Measurements from ENCODE around the gene FURIN.
A peak's percentile ranks its signal among the peaks of the same experiment; 100 is the strongest.
"Not testable (repeated sequence)": the region's sequence is repeated elsewhere in the genome, so short reads cannot be mapped to it uniquely, and the experiment has no call there.

FURIN gene

DNA sequence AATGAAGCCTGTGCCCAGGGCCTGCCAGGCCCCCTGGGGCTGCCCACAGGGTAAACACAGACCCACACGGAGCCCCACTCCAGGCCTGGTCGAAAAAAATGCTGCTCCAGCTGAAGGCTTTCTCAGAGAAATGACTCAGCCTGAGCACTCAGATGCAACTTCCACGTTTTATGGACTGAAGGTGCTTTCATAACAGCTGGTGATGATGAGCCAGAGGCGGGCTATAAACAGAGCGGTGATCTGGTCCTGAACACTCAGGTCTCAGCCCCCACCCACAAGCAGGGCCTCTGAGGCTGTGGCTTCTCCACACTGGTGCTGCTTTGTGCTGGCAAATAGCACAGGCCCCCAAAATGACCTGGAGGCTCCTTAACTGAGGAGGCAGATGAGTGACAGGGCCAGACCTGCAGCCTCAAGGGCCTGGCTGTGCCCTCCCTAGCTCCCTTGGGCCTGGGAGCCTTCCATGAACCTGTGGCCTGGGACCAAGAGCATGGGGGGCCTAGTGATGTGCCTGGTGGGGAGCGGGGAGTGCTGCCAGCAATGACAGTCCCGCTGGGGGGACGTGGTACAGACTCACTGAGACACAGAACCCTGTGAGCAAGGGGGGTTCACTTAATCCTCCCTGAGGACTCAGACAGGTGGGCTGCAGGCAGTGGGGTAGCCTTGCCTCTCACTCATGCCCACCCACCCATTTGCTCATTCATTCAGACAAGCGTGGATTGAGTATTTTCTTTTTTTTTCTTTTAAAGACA lies 23.0 kb upstream of the FURIN start:
- DNase-seq, result no peak

DNA sequence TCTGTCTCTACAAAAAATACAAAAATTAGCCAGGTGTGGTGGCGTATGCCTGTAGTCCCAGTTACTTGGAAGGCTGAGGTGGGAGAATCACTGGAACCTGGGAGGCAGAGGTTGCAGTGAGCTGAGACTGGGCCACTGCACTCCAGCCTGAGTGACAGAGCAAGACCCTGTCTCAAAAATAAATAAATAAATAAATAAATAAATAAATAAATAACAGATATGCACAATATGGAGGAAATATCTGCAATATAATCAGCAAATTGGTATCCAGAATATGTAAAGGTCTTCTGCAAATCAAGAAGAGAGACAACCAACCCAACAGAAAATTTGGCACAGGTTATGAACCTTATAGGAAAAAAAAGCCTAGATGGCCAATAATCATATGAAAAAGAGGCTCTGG lies 19.0 kb upstream of the FURIN start:
- not testable (repeated sequence) for DNase-seq

DNA sequence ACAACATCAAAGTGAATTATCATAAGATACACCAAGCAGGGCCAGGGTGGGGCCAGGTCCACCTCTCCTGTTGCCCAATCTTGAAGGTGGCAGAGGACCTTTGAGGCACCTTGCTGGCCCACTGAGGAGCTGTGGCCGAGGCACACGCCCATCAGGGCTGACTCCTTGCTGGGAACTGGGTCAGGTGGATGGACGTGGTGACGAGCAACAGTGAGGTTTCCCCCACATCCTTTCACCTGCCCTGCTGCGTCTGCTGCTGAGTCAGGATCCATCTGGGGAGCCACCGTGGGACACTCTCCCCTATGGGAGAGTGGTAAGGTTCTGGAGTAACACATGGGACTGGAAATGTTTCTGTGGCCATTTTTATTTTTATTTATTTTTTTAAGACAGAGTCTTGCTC lies 17.3 kb upstream of the FURIN start:
- no peak for DNase-seq

DNA sequence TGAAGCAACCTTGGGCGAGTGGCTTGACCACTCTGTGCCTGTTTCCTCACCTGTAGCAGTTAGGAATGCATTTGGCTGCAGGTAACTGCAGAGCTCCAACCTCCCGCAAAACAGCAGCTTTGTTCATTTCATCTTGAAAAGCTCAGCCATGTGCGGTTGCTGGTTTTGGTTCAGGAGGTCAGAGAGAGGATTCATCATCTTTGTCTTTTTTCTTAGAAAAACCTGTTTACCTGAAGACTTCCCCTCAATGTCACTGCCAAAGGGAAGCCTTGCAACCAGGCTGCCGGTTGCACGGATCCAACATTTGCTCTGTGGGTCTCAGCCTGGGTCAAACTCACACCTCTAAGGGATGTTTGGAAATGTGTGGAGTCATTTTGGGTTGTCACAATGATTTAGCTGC lies 16.4 kb upstream of the FURIN start:
- no peak for DNase-seq

DNA sequence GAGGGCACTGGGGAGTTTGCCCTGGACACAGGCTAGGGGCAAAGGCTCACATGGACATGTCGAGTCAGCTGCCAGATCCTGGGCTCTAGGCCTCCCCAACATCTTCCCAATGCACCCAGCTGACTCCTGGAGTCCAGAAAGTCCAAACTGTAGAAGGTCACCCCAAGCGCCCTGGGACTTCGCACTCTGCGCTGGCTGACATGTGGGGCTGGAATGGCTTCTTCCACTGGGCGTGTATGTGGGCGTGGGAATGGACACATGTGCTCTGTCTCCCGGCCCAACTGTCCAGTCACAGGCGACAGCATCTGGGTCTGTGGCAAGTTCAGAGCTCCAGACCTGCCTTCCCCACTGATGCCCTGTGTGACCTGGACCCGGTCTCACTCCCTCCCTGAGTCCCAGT lies 13.2 kb upstream of the FURIN start:
- no peak for DNase-seq

DNA sequence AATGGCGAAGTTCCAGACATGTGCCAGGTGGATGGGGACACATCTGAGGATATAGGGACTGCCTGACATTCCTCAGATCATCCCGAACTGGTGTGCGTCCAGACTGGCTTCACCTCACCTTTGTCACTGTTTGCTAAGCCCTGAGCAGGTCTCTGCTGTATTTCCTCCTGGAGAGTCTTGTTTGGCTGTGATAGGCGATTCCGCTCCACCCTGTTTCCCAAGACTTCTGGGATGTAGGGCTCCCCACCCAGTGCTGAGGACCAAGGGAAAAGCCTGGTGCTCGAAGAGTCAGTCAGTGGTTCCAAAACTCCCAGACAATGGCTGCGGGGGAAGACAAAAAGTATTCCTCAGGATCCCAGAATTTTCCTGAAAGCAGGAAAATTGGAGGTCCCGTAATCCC lies 11.1 kb upstream of the FURIN start:
- no peak for DNase-seq

DNA sequence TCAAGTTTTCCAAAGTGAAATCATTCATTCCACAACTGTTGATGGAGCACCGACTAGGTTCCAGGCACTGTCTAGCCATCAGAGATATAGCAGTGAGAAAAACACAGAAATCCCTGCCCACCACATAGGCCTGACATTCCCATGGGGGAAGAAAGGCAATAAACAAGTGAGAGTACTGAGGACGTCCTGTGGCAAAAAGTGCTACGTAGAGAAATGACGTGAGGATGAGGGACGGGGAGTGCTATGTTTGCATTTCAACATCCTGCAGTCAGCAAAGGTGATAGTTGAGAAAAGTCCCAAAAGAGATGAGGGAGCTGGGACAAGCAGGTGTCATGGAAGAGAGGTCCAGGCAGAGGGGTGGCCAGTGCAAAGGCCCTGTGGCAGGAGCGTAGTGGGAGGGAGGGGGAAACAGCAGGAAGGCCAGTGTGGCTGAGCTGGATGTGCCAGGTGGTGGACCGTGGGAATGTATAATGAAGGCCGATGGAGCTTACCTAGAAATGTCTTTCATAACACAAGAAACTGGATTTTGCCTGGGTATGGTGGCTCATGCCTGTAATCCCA lies 10.4 kb upstream of the FURIN start:
- no peak for DNase-seq

DNA sequence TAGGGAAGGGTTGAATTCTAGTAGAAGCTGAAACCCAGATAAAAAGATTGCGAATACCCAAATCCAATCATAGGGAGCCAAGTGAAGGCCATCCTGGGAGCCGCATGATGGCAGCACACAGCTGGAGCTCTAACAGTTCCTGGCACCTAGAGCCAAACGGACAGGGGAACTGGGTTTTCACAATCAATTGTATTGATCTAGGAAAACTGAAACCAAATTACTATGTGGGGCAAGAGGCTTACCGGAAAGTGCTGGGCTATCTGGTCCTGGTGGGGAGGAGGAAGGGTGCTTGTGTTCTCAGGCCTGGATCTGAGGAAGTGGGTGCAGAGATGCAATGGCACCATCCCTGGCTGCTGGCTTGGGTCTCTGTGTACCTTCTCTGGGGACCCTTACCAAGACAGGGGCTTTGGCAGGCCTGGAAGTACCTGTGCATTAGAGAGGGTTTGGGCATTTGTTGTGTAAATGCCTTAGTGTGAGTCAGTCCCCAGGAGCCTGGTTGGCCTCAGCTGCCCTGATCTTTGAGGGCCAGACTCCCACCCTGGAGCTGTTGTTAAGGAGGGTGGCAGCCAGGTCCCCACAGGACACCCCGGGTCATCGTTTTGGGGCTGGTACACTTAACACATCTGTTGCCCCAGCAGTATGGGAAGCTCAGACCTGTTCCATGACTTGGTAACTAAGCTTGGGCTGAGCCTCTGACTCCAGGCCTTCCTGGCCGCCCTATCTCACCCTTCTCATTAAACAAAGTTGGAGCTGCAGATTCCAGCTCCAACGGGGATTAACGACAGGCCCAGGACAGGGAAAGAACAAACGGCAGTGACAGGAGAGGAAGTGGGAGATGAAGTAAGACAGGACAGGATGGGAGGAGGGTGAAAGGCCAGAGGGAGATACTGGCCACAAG lies 8.9 kb upstream of the FURIN start:
- DNase-seq, result no peak

DNA sequence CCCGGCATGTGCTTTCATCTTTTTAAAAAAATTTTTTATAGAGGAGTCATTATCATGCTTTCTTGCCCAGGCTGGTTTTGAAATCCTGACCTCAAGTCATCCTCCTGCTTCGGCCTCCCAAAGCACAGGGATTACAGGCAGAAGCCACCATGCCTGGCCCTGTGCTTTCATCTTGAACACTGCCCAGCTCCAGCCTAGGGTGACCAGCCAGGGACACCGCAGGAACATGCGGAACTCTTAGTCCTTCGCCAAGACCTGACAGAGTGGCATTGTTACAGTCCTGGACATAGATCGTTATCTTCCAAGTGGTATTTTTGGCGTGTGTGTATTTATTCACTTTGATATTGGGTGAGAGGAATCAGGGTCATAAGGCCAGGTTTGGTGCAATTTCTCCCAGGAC lies 7.9 kb upstream of the FURIN start:
- DNase-seq, result no peak

DNA sequence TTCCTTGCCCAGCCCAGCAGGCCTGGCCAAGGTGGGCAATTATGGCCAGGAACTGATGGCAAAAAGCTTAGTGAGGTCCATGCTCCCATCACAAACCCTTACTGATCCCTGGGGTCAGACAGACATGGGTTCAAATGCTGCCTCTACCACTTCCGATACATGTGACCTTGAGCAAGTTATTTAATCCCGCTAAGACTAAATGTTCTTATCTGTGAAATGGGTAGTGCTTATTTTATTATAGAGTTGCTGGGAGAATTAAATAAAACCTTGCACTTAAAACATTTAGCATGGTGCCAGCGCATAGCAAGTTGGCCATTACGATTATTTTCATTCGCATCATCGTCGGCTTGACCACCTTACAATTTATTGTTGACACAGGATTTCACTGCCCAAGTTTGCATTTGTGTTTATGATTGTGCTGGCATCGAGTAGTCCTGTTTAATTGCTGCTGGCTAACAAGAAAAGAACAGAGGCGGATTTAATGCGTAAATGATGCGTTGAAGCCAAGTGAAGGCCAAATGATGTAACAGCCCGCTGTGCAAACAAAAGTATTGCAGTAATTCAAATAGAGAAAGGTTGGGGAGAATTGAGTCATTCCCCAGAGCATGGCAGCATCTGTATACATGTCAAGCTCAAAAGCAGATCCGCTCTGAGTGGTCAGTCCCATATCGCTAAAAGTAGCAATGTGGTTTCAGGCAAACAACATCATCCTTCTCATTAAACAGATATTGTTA lies 7.3 kb upstream of the FURIN start:
- DNase-seq, result peak; percentile 28

DNA sequence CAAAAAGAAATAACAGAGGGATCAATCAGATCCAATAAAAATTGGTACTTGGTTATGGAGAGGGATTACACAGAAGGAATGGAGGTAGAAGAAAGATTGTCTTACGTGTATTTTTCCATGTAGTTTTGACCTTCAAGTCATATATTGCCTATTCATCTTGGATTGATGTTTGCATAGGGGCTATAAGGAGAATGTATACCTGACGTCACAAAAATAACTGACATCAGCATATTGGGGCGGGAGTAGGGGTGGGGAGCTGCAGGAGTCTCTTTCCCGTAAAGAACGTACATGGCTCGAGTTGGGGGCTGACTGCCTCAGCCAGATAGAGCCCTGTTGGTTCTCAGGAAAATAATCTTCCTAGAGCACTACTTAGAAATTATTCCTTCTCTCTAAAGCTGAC lies 5.9 kb upstream of the FURIN start:
- no peak for DNase-seq

DNA sequence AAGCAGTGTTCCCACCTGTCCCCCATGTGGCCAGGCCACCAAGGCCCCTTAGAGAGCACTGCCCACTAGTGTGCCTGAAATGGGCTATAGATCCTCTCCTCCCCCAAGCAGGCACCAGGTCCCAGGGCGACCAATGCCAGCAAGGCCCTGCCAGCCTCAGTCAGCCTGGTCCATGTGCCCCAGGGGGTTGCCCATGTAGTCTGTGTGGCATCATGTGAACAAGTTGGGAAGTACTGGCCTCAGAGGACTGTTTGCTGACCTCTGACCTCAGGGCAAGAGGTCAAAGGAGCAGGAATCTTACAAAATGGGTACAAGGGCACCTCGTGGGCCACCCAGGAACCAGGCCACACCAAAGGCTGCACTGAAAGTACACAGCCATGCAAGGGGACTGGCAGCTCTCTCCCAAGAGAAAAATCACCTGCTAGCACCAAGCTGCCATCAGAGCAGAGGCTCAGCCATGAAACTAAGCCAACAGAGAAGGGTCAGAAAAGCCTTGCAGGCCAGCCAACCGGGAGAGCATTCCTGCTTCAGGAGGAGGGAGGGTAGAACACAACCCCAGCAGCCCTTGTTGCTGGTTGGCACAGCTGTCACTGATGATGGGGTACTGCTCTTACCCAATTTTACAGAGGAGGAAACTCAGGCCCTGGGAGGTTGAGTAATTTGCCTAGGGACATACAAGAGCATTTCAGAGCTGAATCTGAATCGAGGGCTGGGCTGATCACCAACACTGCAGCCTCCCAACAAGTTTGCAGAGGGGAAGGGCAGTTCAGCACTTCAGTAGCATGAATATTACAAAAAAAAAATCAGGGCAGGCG lies 5.2 kb upstream of the FURIN start:
- no peak for DNase-seq

DNA sequence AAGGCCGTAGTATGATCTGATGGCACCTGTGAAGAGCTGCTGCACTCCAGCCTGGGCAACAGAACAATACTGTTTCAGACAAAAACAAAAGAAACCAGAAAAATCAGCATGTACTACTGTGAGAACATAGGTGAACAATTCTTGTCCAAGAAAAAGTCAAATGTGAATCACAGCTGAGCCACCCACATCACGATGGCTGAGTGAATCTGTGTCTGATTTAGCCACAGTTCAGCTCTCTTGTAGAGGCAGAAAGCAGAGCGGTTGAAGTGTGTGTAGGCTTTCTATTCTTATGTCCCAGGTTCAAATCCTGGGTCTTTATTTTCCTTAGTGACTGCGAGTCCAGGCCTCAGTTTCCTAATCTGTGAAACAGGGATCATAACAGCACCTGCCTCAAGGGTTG lies 4.4 kb upstream of the FURIN start:
- no peak for DNase-seq

DNA sequence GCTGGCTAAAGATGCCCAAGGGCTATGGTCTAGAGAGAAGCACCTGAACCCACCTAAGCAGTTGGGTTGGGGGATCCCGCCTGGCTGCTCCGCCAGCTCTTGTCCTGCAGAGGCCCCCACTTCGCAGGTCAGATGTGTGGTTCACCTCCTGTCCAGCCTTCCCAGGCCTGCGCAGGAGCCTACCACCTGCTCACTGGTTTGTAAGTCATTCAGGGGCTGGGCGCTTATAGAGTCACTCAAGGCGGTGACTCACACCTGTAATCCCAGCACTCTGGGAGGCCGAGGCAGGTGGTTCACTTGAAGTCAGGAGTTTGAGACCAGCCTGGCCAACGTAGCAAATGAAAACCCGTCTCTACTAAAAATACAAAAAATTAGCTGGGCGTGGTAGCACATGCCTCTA lies 3.9 kb upstream of the FURIN start:
- no peak for DNase-seq

DNA sequence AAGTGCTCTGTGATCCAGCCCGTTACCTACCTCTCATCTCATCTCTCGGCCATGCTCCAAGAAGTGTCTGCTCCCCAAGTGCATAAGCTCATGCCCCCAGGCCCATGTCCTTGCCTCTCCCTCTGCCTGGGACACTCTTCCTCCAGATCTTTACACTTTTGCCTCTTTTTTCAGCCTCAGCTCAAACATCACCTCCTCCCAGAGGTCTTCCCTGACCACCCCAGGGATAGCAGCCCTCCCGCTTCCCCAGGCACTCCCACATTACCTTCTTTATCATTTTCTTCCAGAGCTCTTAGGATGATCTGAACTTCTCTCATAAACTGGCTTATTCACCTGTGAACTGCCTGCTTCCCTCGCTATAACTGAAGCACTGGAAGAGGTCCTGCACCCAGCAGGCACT lies 2.7 kb upstream of the FURIN start:
- DNase-seq, result no peak

DNA sequence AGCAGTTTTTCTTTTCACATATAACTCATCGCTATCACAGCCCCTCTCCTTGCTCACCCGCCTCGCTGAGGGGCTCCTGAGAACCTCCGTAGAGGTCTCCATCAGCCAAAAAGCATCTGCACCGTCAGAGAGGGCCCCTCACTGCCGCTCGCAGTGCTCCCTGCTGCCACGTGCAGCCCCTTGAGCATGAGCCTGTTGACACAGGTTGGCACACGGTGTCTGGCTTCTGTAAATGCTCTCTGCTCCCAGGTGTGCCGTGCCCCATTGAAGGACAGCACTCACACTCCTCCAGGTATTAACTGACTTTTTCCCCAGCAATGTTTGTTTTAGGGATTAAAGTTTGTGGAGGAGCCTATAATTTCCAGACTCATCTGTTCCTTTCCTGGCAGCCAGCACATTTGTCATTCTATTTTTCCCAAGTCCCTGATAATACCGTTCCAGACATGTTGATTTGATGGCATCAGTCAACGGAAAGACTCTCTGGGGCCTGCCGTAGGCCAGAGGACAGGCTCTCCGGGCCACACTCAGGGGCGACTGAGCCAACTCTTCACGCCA lies 2.1 kb upstream of the FURIN start:
- DNase-seq, result no peak

DNA sequence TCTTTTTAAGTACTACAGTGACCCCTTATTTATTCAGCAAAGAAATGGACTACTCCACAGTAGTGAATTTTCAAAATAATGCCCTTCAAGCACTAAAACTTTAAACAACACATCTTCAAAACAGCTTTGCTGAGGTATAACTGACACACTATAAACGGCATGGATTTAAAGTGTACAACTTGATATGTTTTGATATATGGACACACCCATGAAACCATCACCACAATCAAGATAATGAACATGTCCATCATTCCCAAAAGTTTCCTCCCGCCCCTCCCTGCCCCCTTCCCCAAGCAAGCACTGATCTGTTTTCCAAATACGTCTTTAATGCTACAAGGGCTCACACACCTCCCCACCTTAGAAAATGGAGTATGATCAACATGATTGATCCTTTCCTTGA lies 1.6 kb upstream of the FURIN start:
- no peak for DNase-seq

DNA sequence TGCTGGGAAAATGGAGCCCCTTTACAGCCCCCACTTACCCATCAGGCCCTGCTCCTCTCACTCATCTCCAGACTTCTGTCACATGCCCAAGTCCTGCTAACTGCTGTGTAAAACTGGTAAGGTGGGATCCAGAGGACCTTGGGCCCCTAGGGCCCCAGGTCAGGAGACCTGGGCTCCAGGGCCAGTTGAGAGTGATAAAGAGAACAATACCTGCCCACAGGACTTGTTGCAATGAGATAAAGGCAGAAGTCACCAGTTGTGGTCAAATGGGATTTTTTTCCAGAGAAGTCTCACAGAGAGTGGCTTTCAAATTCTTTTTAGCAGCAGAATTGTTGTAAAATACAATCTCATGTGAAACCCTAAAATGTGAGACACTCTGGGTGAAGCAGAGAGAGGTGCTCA lies 753 bp downstream of the FURIN start:
- DNase-seq, result no peak

DNA sequence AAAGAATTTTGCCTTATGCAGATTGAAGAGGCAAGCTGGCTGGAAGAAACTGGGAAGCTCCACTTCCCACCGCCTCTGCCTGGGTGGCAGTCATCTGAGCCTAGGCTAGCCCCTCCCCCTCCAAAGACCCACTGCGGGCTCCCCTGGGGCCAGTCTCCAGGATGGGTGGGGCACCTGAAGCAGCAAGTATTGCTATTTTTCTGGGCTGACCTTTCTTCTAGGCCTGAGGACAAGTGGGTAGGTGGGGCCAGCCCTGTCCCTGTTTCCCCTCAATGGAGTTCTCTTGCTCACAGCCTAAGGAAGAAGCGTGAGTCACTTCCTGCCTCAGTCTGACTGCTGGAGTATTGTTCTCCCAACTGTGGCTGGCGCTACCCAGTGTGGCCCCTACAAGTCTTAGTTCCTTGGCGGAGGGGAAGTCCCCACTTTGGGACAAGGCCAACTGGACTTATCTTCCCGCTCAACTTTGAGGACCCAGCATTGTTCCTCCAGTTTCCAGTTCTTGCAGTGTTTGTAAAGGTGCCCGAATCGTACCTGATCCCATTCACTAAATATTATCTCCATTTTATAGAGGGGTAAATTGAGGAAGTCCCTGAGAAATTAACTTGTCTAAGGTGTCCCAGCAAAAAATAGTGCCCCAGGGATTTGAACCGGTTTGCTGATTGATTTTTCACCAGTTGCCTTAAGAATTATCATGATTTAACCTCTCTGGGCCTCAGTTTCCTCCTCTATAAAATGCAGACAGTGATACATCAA lies 1.4 kb downstream of the FURIN start:
- peak; percentile 24 for DNase-seq

DNA sequence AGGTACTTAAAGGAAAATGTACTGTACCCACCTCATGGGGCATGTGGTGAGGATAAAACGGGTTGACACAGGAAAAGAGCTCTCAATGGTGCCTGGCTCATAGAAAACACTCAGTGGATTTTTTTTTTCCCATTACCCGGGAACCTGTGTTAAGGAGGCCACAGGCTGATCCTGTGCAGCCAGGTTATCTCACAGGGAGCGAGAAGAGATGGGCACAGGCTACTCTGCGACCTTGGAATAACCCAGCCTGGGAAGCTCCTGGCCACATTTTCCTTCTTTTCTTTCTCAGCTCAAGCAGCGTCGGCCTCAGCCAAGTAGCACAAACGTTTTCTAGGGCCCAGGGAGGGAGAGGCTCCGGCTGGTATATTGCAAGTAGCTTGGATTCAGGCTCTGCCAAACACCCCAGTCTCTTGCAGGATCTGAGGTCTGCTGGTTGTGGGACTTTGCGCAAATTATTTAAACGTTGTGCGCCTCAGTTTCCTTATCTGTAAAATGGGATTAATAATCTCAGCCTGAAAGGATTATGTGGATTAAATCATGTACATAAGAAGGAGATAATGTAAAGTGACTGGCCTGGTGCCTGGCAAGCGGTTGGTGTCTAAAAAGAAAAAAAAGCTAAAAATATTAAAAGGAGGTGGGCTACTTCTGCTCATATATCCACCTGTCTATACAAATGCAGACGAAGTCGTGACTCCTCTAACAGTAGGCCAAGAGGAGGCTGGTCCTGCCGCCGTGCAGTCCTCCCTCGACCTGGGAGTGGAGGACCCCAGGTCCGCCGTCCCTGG lies 2.2 kb downstream of the FURIN start:
- no peak for DNase-seq

Data from NCI-H187 treated with DMSO at 0.1 percent for 48 hours (cell line).